Measurements from ENCODE around the gene NR5A2.
"Not testable (repeated sequence)": the region's sequence is repeated elsewhere in the genome, so short reads cannot be mapped to it uniquely, and the experiment has no call there.

The NR5A2 gene

GRCh38 chr1:200163911-200164310, 136.4 kb downstream of the NR5A2 start:
- no peak for DNase-seq (ENCODE audit: low read depth)

GRCh38 chr1:200165493-200166220, 138.1 kb downstream of the NR5A2 start:
- DNase-seq (ENCODE audit: low read depth): no peak

- DNase-seq (ENCODE audit: low read depth): no peak
These were observed 138.9 kb downstream of the NR5A2 start for GRCh38 chr1:200166411-200166810.

GRCh38 chr1:200168926-200169325, 141.4 kb downstream of the NR5A2 start:
- DNase-seq (ENCODE audit: low read depth): no peak

GRCh38 chr1:200172311-200172710, 144.8 kb downstream of the NR5A2 start:
- no peak for DNase-seq (ENCODE audit: low read depth)

GRCh38 chr1:200173097-200173618, 145.6 kb downstream of the NR5A2 start:
- no peak for DNase-seq (ENCODE audit: low read depth)

- DNase-seq (ENCODE audit: low read depth): no peak
These were observed 147.2 kb downstream of the NR5A2 start for GRCh38 chr1:200174525-200175295.

GRCh38 chr1:200176181-200176580, 148.7 kb downstream of the NR5A2 start:
- DNase-seq (ENCODE audit: low read depth): no peak

- DNase-seq (ENCODE audit: low read depth): no peak
These were observed 149.3 kb downstream of the NR5A2 start for GRCh38 chr1:200176798-200177197.

GRCh38 chr1:200178340-200178739, 150.8 kb downstream of the NR5A2 start:
- DNase-seq (ENCODE audit: low read depth): no peak

- no peak for DNase-seq (ENCODE audit: low read depth)
These were observed 151.7 kb downstream of the NR5A2 start for GRCh38 chr1:200179126-200179780.

- DNase-seq (ENCODE audit: low read depth): no peak
These were observed 152.3 kb downstream of the NR5A2 start for GRCh38 chr1:200179781-200180160.

GRCh38 chr1:200180821-200181220, 153.3 kb downstream of the NR5A2 start:
- DNase-seq (ENCODE audit: low read depth): no peak

- no peak for DNase-seq (ENCODE audit: low read depth)
These were observed 154.4 kb downstream of the NR5A2 start for GRCh38 chr1:200181861-200182260.

- no peak for DNase-seq (ENCODE audit: low read depth)
These were observed 155.2 kb downstream of the NR5A2 start for GRCh38 chr1:200182701-200183100.

- no peak for DNase-seq (ENCODE audit: low read depth)
These were observed 156.1 kb downstream of the NR5A2 start for GRCh38 chr1:200183637-200184036.

- peak; percentile 31 for DNase-seq (ENCODE audit: low read depth)
These were observed 156.7 kb downstream of the NR5A2 start for GRCh38 chr1:200184196-200184595.

- not testable (repeated sequence) for DNase-seq (ENCODE audit: low read depth)
These were observed 157.7 kb downstream of the NR5A2 start for GRCh38 chr1:200185191-200185590.

- not testable (repeated sequence) for DNase-seq (ENCODE audit: low read depth)
These were observed 159.8 kb downstream of the NR5A2 start for GRCh38 chr1:200187332-200187731.

- no peak for DNase-seq (ENCODE audit: low read depth)
These were observed 164.5 kb downstream of the NR5A2 start for GRCh38 chr1:200191993-200192392.

GRCh38 chr1:200194477-200194876, 167.0 kb downstream of the NR5A2 start:
- no peak for DNase-seq (ENCODE audit: low read depth)

- DNase-seq (ENCODE audit: low read depth): no peak
These were observed 170.7 kb downstream of the NR5A2 start for GRCh38 chr1:200198236-200198635.
